Transverse colon (tissue), 4 donors: Measurements from ENCODE around the gene SLC37A3. TPM values are rescaled to one million over a fixed set of nuclear protein-coding genes. Genes with fewer than 3 reads are reported as not detected.

Source experiments
- DNase-seq: peaks from one replicate; pipeline ENCODE4 v3.0.0-alpha.2; 2019
- H3K27ac ChIP-seq, 4 donors: fragments of 200-600 bp; sonication (generic); 2 replicates each; pipeline ENCODE4 v1.5.1; 2016 to 2018; ENCODE audit warnings: inconsistent platforms in 4 of 4
- H3K27me3 ChIP-seq: fragments of 200-600 bp; sonication (generic); 2 replicates; pipeline ENCODE4 v1.5.1; 2017; ENCODE audit warnings: inconsistent platforms
- H3K36me3 ChIP-seq, 4 donors: fragments of 200-600 bp; sonication (generic); 2 replicates each; pipeline ENCODE4 v1.5.1; 2017 to 2019; ENCODE audit warnings: inconsistent platforms in 4 of 4
- H3K4me1 ChIP-seq, 4 donors: fragments of 200-600 bp; sonication (generic); 2 replicates each; pipeline ENCODE4 v1.5.1; 2017 to 2020; ENCODE audit warnings: inconsistent platforms in 4 of 4
- H3K4me3 ChIP-seq, 4 donors: fragments of 200-600 bp; sonication (generic); 1 replicate in 1 of 4; 2 replicates in 3 of 4; pipeline versions ENCODE4 v1.5.1 to v1.6.1; 2017 to 2019; ENCODE audit warnings: inconsistent platforms in 4 of 4
- H3K9me3 ChIP-seq, 2 donors: fragments of 200-600 bp; sonication (generic); 2 replicates each; pipeline ENCODE4 v1.5.1; 2017 to 2019; ENCODE audit warnings: inconsistent platforms in 2 of 2
- CTCF ChIP-seq, 5 experiments: fragments of 200-600 bp in 3 of 5; fragments of 450-650 bp in 2 of 5; sonication (generic) in 3 of 5; IDR thresholded peaks; 1 replicate in 2 of 5; 2 replicates in 3 of 5; pipeline ENCODE4 v1.5.1; 2016 to 2017; ENCODE audit warnings: antibody characterized with exemption in 5 of 5, inconsistent platforms in 3 of 5, mild to moderate bottlenecking in 2 of 5, moderate library complexity in 1 of 5
- EP300 ChIP-seq: sonication (generic); formaldehyde crosslinking; IDR thresholded peaks from one replicate; pipeline ENCODE4 v1.6.1; 2017; ENCODE audit warnings: antibody characterized with exemption, low read depth
- POLR2A ChIP-seq: fragments of 450-650 bp; IDR thresholded peaks from one replicate; pipeline ENCODE4 v1.6.1; 2016; ENCODE audit warnings: antibody characterized with exemption, mild to moderate bottlenecking, moderate library complexity
- POLR2AphosphoS5 ChIP-seq, 3 donors: sonication (generic); formaldehyde crosslinking; IDR thresholded peaks; one replicate each; pipeline ENCODE4 v1.6.1; 2016; ENCODE audit warnings: antibody characterized with exemption in 3 of 3
- WGBS, 2 donors: methylation state at CpG; one replicate each; pipeline ENCODE4 v1.1.5; 2018; ENCODE audit warnings: low coverage in 1 of 2; 5-methylcytosine and 5-hydroxymethylcytosine counted together
- in situ Hi-C, 4 donors: fragments of 200-750 bp; cut with MboI; loops; one replicate each; pipeline versions ENCODE4 v1.15.0 to v1.15.1; 2017; ENCODE audit warnings: low sequenced_read_pairs in 3 of 4, low pct_ligation_motif_present in 1 of 4, low pct_unique_long_range_greater_than_20kb in 1 of 4
- intact Hi-C: fragments of 100-400 bp; cut with DNase I; formaldehyde crosslinking; loops from one replicate; pipeline ENCODE4 v1.15.1; 2023; ENCODE audit warnings: low total_unique reads
- total RNA-seq, 4 donors: library from RNA; depleted of rRNA; stranded (reverse); fragments of >200 nt; gene quantifications; one replicate each; pipeline ENCODE4 v1.1.0, GENCODE V29; 2016

SLC37A3 gene
- total RNA-seq, 4 donors from 2014 or later: 34.8 to 132 (median 76.0) TPM

DNA sequence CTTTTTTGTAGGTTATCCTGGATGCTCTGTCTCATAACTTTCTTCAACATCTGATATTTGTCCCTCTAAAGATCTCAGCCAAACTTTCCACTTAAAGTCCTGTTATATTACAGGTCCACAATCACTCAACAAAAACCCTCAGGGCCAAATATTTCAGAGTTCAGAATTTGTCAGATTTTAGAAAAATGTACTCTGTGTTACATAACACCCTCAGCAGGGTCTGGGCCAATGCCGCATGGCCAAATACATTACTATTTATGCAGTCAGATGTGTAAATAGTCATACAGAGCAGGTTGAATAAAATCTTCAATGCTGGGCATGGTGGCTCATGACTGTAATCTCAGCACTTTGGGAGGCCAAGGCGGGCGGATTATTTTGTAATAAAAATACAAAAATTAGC, 17.0 kb upstream of the SLC37A3 start:
- no peak overlapping the region for H3K4me3 ChIP-seq
- TF ChIP-seq EP300 (no peak), POLR2AphosphoS5 (IDR thresholded peaks at IDR 0.05) (no peak), CTCF (IDR thresholded peaks at IDR 0.05) (no peak)

DNA sequence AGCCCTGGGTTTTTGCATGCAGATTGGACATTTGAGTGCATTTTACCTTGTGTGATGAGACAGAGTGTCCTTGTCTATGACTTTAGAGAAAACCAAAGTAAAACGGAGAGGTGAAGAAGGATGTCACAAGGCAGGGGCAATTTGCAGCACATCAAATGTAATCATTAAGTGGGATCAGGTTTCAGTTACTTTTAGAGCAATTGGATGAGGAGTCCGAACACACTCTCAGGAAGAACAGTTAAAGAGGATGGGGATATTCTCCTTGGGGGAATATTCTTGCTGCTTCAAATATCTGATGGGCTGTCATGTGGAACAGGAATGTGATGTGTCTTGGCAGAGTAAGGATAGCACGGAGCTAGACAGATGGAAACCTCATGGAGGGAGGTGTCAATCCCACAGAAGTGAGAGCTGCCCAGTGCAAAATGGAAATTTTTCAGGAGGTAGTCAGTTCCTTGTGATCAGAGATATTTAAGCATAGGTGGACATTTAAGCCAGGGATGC, 6.3 kb upstream of the SLC37A3 start:
- in situ Hi-C loops (no loop called here), intact Hi-C loops (no loop called here)
- Histone ChIP-seq H3K27me3 (peaks cover 9% of the 10 kb centered on the region), H3K36me3 (no peaks in the 10 kb centered on the region), H3K9me3 (no peaks in the 10 kb centered on the region), H3K27ac (peak overlapping the region; percentile 61 to 85 (median 68)), H3K4me3 (peak overlapping the region in 3 of 4 donors; percentile 37 to 68 (median 40)), H3K4me1 (peaks cover 0 to 16% (median 4%) of the 10 kb centered on the region in 4 donors)
- DNase-seq: no peak
- TF ChIP-seq POLR2AphosphoS5 (IDR thresholded peaks at IDR 0.05) (no peak), POLR2A (no peak), EP300 (no peak), CTCF (IDR thresholded peaks at IDR 0.05) (no peak)
- WGBS, 2 donors: 44 to 63% methylated on average over 3 of the region's 3 CpGs

More for the DNA sequence above, 17.0 kb upstream of the SLC37A3 start:
- H3K4me1 ChIP-seq: peaks cover 0 to 7% (median 2%) of the 10 kb centered on the region in 4 donors
- no peak for DNase-seq
- no peaks in the 10 kb centered on the region for H3K36me3 ChIP-seq
- no peak overlapping the region for H3K27ac ChIP-seq
- in situ Hi-C loops: no loop called here
- no peaks in the 10 kb centered on the region for H3K9me3 ChIP-seq
- intact Hi-C loops: no loop called here
- WGBS, 2 donors: 94 to 95% methylated on average over 3 of the region's 3 CpGs
- H3K27me3 ChIP-seq: no peaks in the 10 kb centered on the region

DNA sequence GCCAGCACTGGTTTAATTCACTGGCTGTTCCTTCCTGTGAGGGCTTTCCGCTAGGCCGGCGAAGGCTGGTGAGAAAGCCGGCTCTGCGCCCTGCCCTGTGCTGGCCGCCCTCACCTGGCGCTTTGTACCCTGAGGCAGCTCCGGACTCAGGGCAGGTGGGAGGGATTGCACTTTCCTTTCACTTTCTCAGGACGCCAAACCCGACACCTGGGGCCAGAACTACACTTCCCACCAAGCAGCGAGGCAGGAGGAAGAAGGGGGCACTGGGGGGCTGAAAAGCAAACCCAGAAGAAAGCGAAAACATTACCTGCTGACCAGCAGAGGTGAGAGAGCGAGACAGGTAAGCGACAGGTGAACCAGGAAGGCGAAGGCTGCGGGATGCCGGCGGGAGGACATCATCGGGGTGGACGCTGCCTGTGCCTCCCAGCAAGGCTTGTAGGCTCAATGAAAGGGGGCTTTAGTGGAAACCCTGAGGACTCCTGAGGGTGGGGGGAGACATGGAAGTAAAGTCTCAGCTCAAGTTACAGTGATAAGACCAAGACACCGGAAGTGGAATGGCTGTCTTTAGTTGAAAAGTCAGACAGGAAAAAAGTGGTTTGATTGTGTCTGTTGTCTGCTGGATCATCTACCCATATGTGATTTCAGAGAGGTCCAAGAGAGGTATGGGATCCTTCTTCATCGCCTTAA, 5.7 kb upstream of the SLC37A3 start, which contains the start of gene RAB19:
Gene RAB19 (plus strand): TSS at position 181 of the 687 bp plus-strand sequence. CDS start 3,589 bp downstream, outside the sequence.
- H3K27ac ChIP-seq: peak within 1 kb of the TSS; percentile 61 to 85 (median 68)
- intact Hi-C loops: no loop called here
- H3K4me3 ChIP-seq: peak within 1 kb of the TSS in 3 of 4 donors; percentile 37 to 68 (median 40)
- H3K4me1 ChIP-seq: peaks cover 0 to 16% (median 4%) of the 10 kb centered on the region in 4 donors
- DNase-seq: peak; percentile 75
- 12 to 18% methylated on average over 14 to 22 of the region's 22 CpGs for WGBS, 2 donors
- TF ChIP-seq EP300 (no peak), POLR2AphosphoS5 (IDR thresholded peaks at IDR 0.05) (peak in 2 of 3 donors; percentile 39 to 54), POLR2A (peak; percentile 41), CTCF (IDR thresholded peaks at IDR 0.05) (no peak)
- H3K27me3 ChIP-seq: peaks cover 9% of the 10 kb centered on the region
- in situ Hi-C loops: no loop called here
- H3K9me3 ChIP-seq: no peaks in the 10 kb centered on the region
- no peaks in the 10 kb centered on the region for H3K36me3 ChIP-seq

DNA sequence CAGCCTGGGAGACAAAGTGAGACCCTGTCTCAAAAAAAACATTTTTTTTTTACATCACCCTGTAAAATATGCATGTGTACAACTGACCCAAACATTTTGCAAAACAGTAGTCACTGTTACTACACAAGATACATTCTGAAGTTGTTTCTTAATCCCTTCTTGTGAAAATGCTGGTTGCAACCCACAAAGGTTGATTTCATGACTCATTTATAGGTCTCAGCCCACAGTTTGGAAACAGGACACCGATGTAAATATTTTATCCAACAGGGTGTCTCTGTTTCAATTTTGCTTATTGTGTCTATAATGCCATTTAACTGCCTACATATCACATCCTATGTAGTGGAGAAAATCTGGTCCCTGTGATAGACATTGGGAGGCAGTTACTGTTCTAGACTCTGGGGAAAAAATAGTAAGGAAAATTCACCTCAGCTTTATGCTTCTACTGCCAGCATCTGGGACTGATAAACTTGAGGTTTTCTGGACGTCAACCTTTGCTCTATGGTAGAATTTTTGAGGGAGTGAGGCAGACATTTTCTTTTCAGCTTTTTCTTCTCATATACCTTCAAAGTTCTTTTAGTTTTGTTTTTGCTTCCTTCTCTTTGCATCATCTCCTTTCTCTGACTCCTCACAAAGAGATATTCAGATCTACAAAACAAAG, 4.0 kb upstream of the SLC37A3 start:
- no peak for DNase-seq
- no peak overlapping the region for H3K27ac ChIP-seq
- peaks cover 0 to 20% (median 6%) of the 10 kb centered on the region in 4 donors for H3K4me1 ChIP-seq
- H3K27me3 ChIP-seq: peaks cover 9% of the 10 kb centered on the region
- WGBS, 2 donors: 59 to 67% methylated on average over 2 of the region's 2 CpGs
- no peaks in the 10 kb centered on the region for H3K36me3 ChIP-seq
- TF ChIP-seq CTCF (IDR thresholded peaks at IDR 0.05) (no peak), EP300 (no peak), POLR2A (no peak), POLR2AphosphoS5 (IDR thresholded peaks at IDR 0.05) (no peak)
- in situ Hi-C loops: no loop called here
- intact Hi-C loops: no loop called here
- H3K9me3 ChIP-seq: no peaks in the 10 kb centered on the region
- no peak overlapping the region for H3K4me3 ChIP-seq
